Measurements from ENCODE around the gene CELF2.

The CELF2 gene

GRCh38 chr10:11302181-11302580, 284.5 kb downstream of the CELF2 start:
- Histone ChIP-seq H3K27ac (ENCODE audit: low read length) (no peak overlapping the region), H3K4me3 (ENCODE audit: low read depth in 1 of 2, low read length in 2 of 2) (no peak overlapping the region), H3K9me3 (ENCODE audit: control insufficient read depth in 1 of 2, low read length in 2 of 2) (peaks cover 3 to 4% of the 10 kb centered on the region in 2 donors), H3K36me3 (ENCODE audit: control insufficient read depth in 1 of 2, insufficient read depth in 2 of 2, low read length in 2 of 2) (peaks cover 43 to 59% of the 10 kb centered on the region in 2 donors), H3K27me3 (ENCODE audit: low read depth, low read length) (no peaks in the 10 kb centered on the region), H3K4me1 (ENCODE audit: control insufficient read depth in 1 of 2, insufficient read depth in 2 of 2, low read length in 2 of 2) (no peaks in the 10 kb centered on the region)

- Histone ChIP-seq H3K36me3 (ENCODE audit: control insufficient read depth in 1 of 2, insufficient read depth in 2 of 2, low read length in 2 of 2) (peaks cover 49 to 70% of the 10 kb centered on the region in 2 donors), H3K27ac (ENCODE audit: low read length) (no peak overlapping the region), H3K4me3 (ENCODE audit: low read depth in 1 of 2, low read length in 2 of 2) (no peak overlapping the region), H3K9me3 (ENCODE audit: control insufficient read depth in 1 of 2, low read length in 2 of 2) (peaks cover 13 to 16% of the 10 kb centered on the region in 2 donors), H3K27me3 (ENCODE audit: low read depth, low read length) (no peaks in the 10 kb centered on the region), H3K4me1 (ENCODE audit: control insufficient read depth in 1 of 2, insufficient read depth in 2 of 2, low read length in 2 of 2) (no peaks in the 10 kb centered on the region)
Observed at GRCh38 chr10:11303361-11304170, 285.9 kb downstream of the CELF2 start.

- Histone ChIP-seq H3K9me3 (ENCODE audit: control insufficient read depth in 1 of 2, low read length in 2 of 2) (peaks cover 13 to 16% of the 10 kb centered on the region in 2 donors), H3K27me3 (ENCODE audit: low read depth, low read length) (no peaks in the 10 kb centered on the region), H3K27ac (ENCODE audit: low read length) (no peak overlapping the region), H3K36me3 (ENCODE audit: control insufficient read depth in 1 of 2, insufficient read depth in 2 of 2, low read length in 2 of 2) (peaks cover 59 to 68% of the 10 kb centered on the region in 2 donors), H3K4me3 (ENCODE audit: low read depth in 1 of 2, low read length in 2 of 2) (no peak overlapping the region), H3K4me1 (ENCODE audit: control insufficient read depth in 1 of 2, insufficient read depth in 2 of 2, low read length in 2 of 2) (no peaks in the 10 kb centered on the region)
Observed at GRCh38 chr10:11304906-11305585, 287.4 kb downstream of the CELF2 start.

- H3K36me3 ChIP-seq (ENCODE audit: control insufficient read depth in 1 of 2, insufficient read depth in 2 of 2, low read length in 2 of 2), result peaks cover 61 to 71% of the 10 kb centered on the region in 2 donors
Observed at GRCh38 chr10:11305825-11306593, 288.3 kb downstream of the CELF2 start.

GRCh38 chr10:11307004-11307403, 289.3 kb downstream of the CELF2 start:
- H3K4me1 ChIP-seq (ENCODE audit: control insufficient read depth in 1 of 2, insufficient read depth in 2 of 2, low read length in 2 of 2), result no peaks in the 10 kb centered on the region
- no peak overlapping the region for H3K4me3 ChIP-seq (ENCODE audit: low read depth in 1 of 2, low read length in 2 of 2)
- H3K9me3 ChIP-seq (ENCODE audit: control insufficient read depth in 1 of 2, low read length in 2 of 2), result peaks cover 13 to 16% of the 10 kb centered on the region in 2 donors
- H3K27ac ChIP-seq (ENCODE audit: low read length), result no peak overlapping the region
- peaks cover 60 to 73% of the 10 kb centered on the region in 2 donors for H3K36me3 ChIP-seq (ENCODE audit: control insufficient read depth in 1 of 2, insufficient read depth in 2 of 2, low read length in 2 of 2)
- no peaks in the 10 kb centered on the region for H3K27me3 ChIP-seq (ENCODE audit: low read depth, low read length)

More at GRCh38 chr10:11305825-11306593, 288.3 kb downstream of the CELF2 start:
- peaks cover 13 to 16% of the 10 kb centered on the region in 2 donors for H3K9me3 ChIP-seq (ENCODE audit: control insufficient read depth in 1 of 2, low read length in 2 of 2)
- H3K4me3 ChIP-seq (ENCODE audit: low read depth in 1 of 2, low read length in 2 of 2), result no peak overlapping the region
- H3K27me3 ChIP-seq (ENCODE audit: low read depth, low read length), result no peaks in the 10 kb centered on the region
- H3K27ac ChIP-seq (ENCODE audit: low read length), result no peak overlapping the region
- no peaks in the 10 kb centered on the region for H3K4me1 ChIP-seq (ENCODE audit: control insufficient read depth in 1 of 2, insufficient read depth in 2 of 2, low read length in 2 of 2)

DNA sequence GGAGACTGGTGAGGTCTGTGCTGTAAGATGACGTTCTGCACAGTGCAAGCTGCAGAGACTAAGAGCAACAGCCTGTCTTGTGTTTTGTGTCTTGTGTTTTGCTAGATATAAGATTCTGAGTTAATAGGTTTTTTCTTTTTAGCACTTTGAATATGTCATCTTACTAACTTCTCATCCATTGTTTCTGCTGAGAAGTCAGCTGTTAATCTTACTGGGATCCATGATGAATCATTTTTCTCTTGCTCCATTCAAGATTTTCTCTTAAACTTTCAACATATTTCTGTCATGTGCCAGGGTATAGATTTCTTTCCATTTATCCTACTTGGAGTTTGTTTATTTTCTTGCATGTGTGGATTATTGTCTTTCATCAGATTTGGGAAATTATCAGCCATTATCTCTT, 290.3 kb downstream of the CELF2 start:
- H3K9me3 ChIP-seq (ENCODE audit: control insufficient read depth in 1 of 2, low read length in 2 of 2), result peaks cover 13 to 16% of the 10 kb centered on the region in 2 donors
- no peak overlapping the region for H3K27ac ChIP-seq (ENCODE audit: low read length)
- H3K36me3 ChIP-seq (ENCODE audit: control insufficient read depth in 1 of 2, insufficient read depth in 2 of 2, low read length in 2 of 2), result peaks cover 56 to 67% of the 10 kb centered on the region in 2 donors
- H3K4me3 ChIP-seq (ENCODE audit: low read depth in 1 of 2, low read length in 2 of 2), result no peak overlapping the region
- H3K27me3 ChIP-seq (ENCODE audit: low read depth, low read length), result no peaks in the 10 kb centered on the region
- no peaks in the 10 kb centered on the region for H3K4me1 ChIP-seq (ENCODE audit: control insufficient read depth in 1 of 2, insufficient read depth in 2 of 2, low read length in 2 of 2)

DNA sequence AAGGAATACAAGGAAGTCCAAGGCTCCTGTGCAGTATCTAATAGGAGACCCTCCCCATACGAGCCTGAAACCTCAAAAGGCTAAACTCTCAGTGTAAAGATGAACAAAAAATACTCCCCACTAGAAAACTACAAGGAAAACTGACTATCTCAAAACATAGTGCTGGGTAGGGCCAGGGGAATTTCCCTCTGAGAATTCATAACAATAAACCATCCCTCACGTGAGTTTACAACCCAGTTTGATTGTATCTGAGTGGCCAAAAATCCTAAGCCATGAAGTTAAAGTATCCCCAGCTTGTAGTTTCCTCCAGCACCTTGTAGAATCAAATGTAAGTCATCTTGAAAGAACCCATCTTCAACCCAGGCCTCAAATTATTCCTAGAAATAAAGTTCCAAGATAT, 293.4 kb downstream of the CELF2 start:
- Histone ChIP-seq H3K27me3 (ENCODE audit: low read depth, low read length) (no peaks in the 10 kb centered on the region), H3K36me3 (ENCODE audit: control insufficient read depth in 1 of 2, insufficient read depth in 2 of 2, low read length in 2 of 2) (peaks cover 52 to 68% of the 10 kb centered on the region in 2 donors), H3K9me3 (ENCODE audit: control insufficient read depth in 1 of 2, low read length in 2 of 2) (peaks cover 13 to 16% of the 10 kb centered on the region in 2 donors), H3K4me3 (ENCODE audit: low read depth in 1 of 2, low read length in 2 of 2) (no peak overlapping the region), H3K4me1 (ENCODE audit: control insufficient read depth in 1 of 2, insufficient read depth in 2 of 2, low read length in 2 of 2) (no peaks in the 10 kb centered on the region), H3K27ac (ENCODE audit: low read length) (no peak overlapping the region)

DNA sequence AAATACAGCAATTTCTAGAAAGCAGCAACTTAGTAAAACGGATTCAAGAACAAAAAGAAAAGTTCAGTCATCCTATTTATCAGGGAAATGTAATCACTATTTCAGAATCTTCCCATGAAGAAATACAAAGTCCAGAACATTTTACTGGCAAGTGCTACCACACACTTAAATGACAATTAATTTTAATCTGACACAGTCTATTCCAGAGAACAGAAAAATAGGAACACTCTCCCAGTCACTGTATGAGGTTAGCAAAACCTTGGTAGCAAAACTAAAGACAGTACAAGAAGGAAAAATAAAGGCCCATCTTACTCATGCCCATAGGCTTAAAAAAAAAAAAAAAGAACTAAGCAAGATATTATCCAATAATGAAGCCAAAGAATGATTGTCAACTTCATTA, 295.8 kb downstream of the CELF2 start:
- no peaks in the 10 kb centered on the region for H3K4me1 ChIP-seq (ENCODE audit: control insufficient read depth in 1 of 2, insufficient read depth in 2 of 2, low read length in 2 of 2)
- H3K27ac ChIP-seq (ENCODE audit: low read length), result no peak overlapping the region
- no peaks in the 10 kb centered on the region for H3K27me3 ChIP-seq (ENCODE audit: low read depth, low read length)
- no peaks in the 10 kb centered on the region for H3K9me3 ChIP-seq (ENCODE audit: control insufficient read depth in 1 of 2, low read length in 2 of 2)
- peaks cover 51 to 54% of the 10 kb centered on the region in 2 donors for H3K36me3 ChIP-seq (ENCODE audit: control insufficient read depth in 1 of 2, insufficient read depth in 2 of 2, low read length in 2 of 2)
- H3K4me3 ChIP-seq (ENCODE audit: low read depth in 1 of 2, low read length in 2 of 2), result no peak overlapping the region

- Histone ChIP-seq H3K27me3 (ENCODE audit: low read depth, low read length) (no peaks in the 10 kb centered on the region), H3K9me3 (ENCODE audit: control insufficient read depth in 1 of 2, low read length in 2 of 2) (no peaks in the 10 kb centered on the region), H3K4me3 (ENCODE audit: low read depth in 1 of 2, low read length in 2 of 2) (no peak overlapping the region), H3K36me3 (ENCODE audit: control insufficient read depth in 1 of 2, insufficient read depth in 2 of 2, low read length in 2 of 2) (peaks cover 56 to 66% of the 10 kb centered on the region in 2 donors), H3K4me1 (ENCODE audit: control insufficient read depth in 1 of 2, insufficient read depth in 2 of 2, low read length in 2 of 2) (no peaks in the 10 kb centered on the region), H3K27ac (ENCODE audit: low read length) (no peak overlapping the region)
Observed at GRCh38 chr10:11317936-11318670, 300.4 kb downstream of the CELF2 start.

DNA sequence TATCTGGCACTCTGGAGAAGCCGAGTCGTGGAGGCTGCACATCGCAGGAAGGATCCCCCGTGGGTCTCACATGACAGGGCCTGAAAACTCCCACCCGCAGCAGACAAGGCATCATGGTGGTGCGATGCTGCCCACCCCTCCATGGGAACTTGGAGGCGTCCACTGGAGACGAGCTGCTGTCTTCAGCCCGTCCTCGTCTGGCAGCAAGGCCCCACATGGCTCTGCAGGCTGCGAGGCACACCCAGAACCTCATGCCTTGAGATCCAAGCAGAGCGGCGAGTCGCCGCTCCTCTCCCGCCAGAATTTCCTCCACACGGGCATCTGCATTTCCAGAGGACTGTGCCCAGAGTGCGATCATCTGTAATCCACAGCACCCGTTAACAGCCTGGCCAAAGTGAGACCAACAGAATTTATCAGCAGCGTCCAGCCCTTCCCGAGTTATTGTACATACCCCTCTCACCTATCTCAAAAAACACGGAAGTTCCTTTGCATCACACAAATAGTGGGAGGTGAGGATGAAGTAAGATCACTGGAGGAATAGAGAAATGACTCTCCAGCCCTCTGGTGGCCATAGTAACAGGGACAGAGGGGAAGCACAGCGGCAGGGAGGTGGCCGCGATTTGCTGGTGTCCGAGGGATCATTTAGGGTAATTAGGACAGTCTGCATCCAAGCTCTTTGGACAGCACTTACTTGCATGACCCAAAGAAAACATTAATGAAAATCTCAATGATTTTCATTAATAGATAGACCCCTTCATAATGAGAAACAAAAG, 301.3 kb downstream of the CELF2 start:
- H3K36me3 ChIP-seq (ENCODE audit: control insufficient read depth in 1 of 2, insufficient read depth in 2 of 2, low read length in 2 of 2), result peaks cover 51 to 68% of the 10 kb centered on the region in 2 donors
- no peak overlapping the region for H3K27ac ChIP-seq (ENCODE audit: low read length)
- H3K4me3 ChIP-seq (ENCODE audit: low read depth in 1 of 2, low read length in 2 of 2), result no peak overlapping the region
- H3K27me3 ChIP-seq (ENCODE audit: low read depth, low read length), result no peaks in the 10 kb centered on the region
- H3K4me1 ChIP-seq (ENCODE audit: control insufficient read depth in 1 of 2, insufficient read depth in 2 of 2, low read length in 2 of 2), result no peaks in the 10 kb centered on the region
- H3K9me3 ChIP-seq (ENCODE audit: control insufficient read depth in 1 of 2, low read length in 2 of 2), result no peaks in the 10 kb centered on the region
